ENCODE results near the gene STMN3. TPM values are rescaled to one million over a fixed set of nuclear protein-coding genes. Genes with fewer than 3 reads are reported as not detected.

STMN3 gene
- 10 to 100 TPM; 42.1 to 45.6 TPM for total RNA-seq

DNA sequence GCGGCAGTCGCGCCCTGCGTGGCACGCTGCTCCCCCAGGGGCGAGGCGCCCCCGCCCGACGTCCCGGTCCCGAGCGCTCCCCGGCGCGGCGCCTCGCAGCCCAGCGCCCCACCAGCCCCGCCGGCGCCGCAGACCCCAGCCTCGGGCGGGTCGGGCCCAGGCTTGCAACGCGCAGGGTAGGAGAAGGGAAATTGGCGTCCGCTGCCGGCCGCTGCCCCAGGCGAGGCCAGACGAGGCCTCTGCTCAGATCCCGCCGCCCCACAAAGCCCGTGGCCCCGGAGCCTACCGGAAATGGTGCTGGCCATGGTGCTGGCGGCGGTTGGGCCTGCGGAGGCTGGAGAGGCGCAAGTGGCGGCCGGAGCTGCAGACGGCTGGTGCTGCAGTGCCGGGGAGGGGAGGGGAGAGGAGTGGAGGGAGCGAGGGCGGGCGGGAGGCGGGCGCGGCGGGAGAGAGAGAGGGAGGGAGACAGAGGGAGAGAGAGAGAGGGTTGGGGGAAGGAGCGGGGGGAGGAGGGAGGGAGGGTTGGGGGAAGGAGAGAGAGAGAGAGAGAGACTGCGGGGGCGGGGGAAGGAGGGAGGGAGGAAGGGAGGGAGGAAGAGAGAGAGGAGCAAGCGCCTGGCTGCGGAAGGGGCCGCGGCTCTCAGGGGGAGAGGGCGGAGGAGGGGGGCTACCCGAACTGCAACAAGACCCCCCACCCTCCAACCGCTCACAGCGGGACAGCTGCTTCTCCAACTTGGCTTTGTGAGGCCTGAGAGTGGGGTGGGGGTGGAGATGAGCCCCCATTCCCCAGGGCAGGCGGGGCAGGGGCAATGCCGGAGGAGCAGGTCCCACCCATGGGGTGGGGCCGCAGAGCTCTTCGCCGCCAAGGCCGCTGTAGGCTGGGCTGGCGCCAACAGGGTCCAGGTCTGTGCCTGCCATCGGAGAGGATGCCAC is at the start of gene STMN3:
STMN3 (minus strand) TSS at position 384 of the 933 bp plus-strand sequence; CDS start at position 305, 79 bp downstream.
- DNase-seq, result peak; percentile 83
- Mint-ChIP-seq H3K4me3 (peak within 1 kb of the TSS; percentile 85), H3K27me3 (peaks cover 9% of the 10 kb centered on the region), H3K36me3 (no peaks in the 10 kb centered on the region), H3K9me3 (no peaks in the 10 kb centered on the region), H3K27ac (peak within 1 kb of the TSS; percentile 56), H3K4me1 (peaks cover 12% of the 10 kb centered on the region)
- peak; percentile 43 for ATAC-seq (ENCODE audit: low read depth)
- POLR2A ChIA-PET, result interaction anchor here (0.5 to 1.5 kb wide), 3 partner anchors 8 to 19 kb away, joined by 3 to 7 read pairs (median 4); no protein-coding TSS in a partner anchor

DNA sequence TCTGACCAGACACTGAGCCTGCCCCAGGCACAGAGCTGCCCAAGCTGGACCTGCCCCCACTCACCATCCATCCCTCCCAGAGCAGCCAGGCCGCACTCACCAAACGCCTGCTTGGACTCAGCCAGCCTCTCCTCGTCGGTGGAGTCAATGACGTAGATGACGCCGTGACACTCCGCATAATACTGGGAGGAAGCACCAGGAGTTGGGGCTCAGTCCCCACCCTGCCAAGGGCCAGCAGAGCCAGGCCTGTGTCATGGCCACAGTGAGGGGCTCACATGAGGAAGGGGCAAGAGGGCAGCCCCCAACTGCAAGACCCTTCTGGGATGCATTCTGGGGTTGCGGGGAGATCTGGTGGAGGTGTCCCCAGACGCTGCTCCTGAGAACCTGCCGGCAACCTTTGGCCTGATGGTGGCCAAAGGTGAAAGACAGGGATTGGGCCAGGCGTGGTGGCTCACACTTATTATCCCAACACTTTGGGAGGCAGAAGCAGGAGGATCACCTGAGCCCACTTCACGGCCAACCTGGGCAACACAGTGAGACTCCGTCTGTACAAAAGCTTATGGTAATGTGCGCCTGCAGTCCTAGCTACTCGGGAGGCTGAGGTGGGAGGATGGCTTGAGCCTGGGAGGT is 48.9 kb upstream of the STMN3 start:
- POLR2A ChIA-PET, result interaction anchor here (0.7 kb wide), 1 partner anchor 181 kb away, joined by 3 read pairs; no protein-coding TSS in a partner anchor
- H3K4me1 Mint-ChIP-seq, result peaks cover 12% of the 10 kb centered on the region
- no peak overlapping the region for H3K4me3 Mint-ChIP-seq
- H3K36me3 Mint-ChIP-seq, result peaks cover 8% of the 10 kb centered on the region
- H3K27me3 Mint-ChIP-seq, result no peaks in the 10 kb centered on the region
- no peak for DNase-seq
- H3K27ac Mint-ChIP-seq, result peak overlapping the region; percentile 16
- H3K9me3 Mint-ChIP-seq, result no peaks in the 10 kb centered on the region
- ATAC-seq (ENCODE audit: low read depth), result no peak

DNA sequence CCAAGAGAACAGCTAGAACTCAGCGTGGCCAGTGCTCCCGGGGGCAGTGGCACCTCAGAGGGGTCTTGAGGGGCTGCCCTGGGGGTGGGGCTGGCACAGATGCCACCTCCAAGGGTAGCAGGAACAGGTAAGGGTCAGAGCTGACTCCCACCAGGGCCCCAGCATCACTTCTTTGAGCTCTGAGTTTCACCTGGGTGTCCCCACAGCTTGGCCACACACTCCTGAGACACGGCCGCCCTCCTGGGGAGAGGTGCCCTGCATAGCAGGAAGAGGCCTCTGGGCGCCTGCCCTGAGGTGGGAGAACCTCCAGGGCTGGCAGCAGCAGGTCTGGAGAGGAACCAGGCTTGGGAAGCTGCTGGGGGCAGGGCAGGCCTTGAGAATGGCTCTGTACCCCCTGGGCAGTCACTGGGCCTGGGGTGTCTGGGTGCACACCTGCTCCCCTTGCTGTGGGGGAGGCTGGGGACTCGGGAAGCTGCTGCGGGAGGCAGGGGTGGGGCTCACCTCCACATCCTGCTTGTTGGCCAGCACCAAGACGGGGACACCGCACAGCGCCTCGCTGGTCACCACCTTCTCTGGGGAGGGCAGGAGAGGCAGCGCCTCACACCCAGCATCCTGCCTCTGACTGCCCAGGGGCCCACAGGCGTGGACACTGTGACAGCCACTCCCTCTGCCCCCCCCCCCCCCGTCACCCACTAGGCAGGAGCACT is 48.3 kb upstream of the STMN3 start:
- no peak for ATAC-seq (ENCODE audit: low read depth)
- H3K27me3 Mint-ChIP-seq, result no peaks in the 10 kb centered on the region
- no peak overlapping the region for H3K27ac Mint-ChIP-seq
- H3K36me3 Mint-ChIP-seq, result peaks cover 3% of the 10 kb centered on the region
- peaks cover 8% of the 10 kb centered on the region for H3K4me1 Mint-ChIP-seq
- POLR2A ChIA-PET, result interaction anchor here (0.7 kb wide), 1 partner anchor 180 kb away, joined by 3 read pairs; no protein-coding TSS in a partner anchor
- DNase-seq, result peak; percentile 35
- H3K4me3 Mint-ChIP-seq, result no peak overlapping the region
- H3K9me3 Mint-ChIP-seq, result no peaks in the 10 kb centered on the region

DNA sequence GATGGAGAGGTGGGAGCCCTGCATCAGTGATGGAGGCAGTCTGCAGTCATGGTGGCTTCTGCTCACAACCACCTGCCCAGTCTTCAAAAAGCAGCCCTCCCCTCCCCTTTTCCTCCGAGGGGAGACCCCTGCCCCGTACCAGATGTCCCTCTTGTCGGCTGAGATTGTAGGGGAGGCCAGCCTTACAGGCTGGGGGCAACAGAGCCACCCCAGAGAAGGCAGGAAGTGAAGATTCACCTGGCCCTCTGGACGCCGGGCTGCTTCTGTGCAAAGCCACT is 47.8 kb upstream of the STMN3 start:
- ATAC-seq (ENCODE audit: low read depth) (no peak), DNase-seq (no peak)
- Mint-ChIP-seq H3K4me3 (no peak overlapping the region), H3K27ac (no peak overlapping the region), H3K4me1 (peaks cover 8% of the 10 kb centered on the region), H3K9me3 (no peaks in the 10 kb centered on the region), H3K27me3 (no peaks in the 10 kb centered on the region), H3K36me3 (peaks cover 5% of the 10 kb centered on the region)
- POLR2A ChIA-PET, result no interaction called here

DNA sequence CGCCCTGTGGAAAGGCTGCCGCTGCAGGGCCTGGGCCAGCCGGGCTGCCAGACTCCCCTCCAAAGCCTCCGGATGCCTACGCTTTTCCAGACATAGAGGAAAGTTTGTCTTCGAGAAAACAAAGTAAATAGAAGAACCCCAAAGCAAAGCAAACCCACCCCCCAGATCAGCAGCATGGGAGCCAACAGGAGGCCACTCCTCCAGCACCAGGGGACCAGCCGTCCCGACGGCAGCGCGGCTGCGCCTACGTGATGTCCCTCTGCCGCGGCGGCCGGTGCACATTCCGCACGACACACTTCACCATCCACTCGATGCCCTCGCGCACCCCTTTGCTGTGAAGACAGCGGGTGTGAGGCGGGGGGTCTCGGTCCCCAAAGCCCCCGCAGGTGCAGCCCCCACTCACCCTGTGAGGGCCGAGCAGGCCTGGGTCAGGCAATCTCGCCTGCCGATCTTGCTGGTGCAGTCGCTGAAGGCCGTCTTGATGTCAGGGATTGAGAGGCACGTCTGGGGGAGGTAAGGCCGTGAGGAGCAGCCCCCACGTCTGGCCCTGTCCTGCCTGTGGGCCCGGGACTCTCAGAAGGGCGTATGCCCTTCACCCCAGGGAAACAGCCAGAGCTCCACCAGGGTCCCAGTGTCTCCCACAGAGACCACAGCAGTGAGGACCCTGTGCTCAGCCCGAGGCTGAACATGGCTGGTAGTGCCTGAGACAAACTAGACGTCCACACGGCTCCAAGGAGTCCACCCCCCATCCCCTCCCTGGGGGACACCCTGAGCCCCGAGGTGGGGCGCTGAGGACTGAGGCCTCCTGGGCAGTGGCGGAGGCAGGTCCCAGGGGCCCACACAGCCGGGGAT is 47.2 kb upstream of the STMN3 start:
- H3K9me3 Mint-ChIP-seq, result no peaks in the 10 kb centered on the region
- DNase-seq (peak; percentile 32), ATAC-seq (ENCODE audit: low read depth) (no peak)
- H3K4me1 Mint-ChIP-seq, result peaks cover 4% of the 10 kb centered on the region
- H3K4me3 Mint-ChIP-seq, result no peak overlapping the region
- POLR2A ChIA-PET, result no interaction called here
- H3K36me3 Mint-ChIP-seq, result peaks cover 5% of the 10 kb centered on the region
- no peaks in the 10 kb centered on the region for H3K27me3 Mint-ChIP-seq
- no peak overlapping the region for H3K27ac Mint-ChIP-seq

DNA sequence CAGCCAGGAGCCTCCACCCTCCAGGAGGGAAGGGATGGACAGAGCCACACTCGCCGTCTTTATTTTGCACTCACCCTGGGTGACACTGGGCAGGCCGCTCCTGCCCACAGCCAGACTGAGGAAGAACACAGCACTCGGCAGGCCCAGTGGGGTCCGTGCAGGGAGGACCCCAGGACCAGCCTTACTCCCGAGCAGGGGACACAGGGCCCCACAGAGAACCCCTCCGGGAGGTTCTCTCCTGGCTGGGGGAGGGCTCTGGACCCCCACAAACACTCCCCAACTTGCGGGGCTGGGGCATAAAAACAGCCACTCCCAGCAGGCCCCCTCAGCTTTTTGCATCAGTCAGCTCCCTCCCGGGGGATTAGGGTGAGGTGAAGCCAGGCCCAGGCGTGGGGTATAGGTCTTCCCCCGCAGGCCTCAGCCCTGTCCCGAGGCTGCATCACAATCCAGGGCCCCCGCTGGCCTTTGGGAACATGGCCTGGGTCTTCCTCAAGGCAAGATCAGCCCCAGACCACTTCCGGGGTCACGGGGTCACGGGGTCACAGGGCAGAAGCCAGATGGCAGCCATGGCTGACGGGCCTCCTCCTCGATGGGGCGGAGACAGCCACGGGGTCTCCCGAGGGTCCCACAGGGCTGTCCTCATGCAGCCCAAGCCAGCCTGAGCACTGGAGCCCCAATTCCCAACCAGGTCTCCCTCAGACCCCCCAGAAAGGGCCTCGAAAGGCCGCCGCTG is 46.4 kb upstream of the STMN3 start:
- peaks cover 3% of the 10 kb centered on the region for H3K4me1 Mint-ChIP-seq
- POLR2A ChIA-PET, result no interaction called here
- no peak overlapping the region for H3K27ac Mint-ChIP-seq
- no peak overlapping the region for H3K4me3 Mint-ChIP-seq
- no peaks in the 10 kb centered on the region for H3K9me3 Mint-ChIP-seq
- DNase-seq, result peak; percentile 30
- no peaks in the 10 kb centered on the region for H3K27me3 Mint-ChIP-seq
- ATAC-seq (ENCODE audit: low read depth), result no peak
- peaks cover 2% of the 10 kb centered on the region for H3K36me3 Mint-ChIP-seq

DNA sequence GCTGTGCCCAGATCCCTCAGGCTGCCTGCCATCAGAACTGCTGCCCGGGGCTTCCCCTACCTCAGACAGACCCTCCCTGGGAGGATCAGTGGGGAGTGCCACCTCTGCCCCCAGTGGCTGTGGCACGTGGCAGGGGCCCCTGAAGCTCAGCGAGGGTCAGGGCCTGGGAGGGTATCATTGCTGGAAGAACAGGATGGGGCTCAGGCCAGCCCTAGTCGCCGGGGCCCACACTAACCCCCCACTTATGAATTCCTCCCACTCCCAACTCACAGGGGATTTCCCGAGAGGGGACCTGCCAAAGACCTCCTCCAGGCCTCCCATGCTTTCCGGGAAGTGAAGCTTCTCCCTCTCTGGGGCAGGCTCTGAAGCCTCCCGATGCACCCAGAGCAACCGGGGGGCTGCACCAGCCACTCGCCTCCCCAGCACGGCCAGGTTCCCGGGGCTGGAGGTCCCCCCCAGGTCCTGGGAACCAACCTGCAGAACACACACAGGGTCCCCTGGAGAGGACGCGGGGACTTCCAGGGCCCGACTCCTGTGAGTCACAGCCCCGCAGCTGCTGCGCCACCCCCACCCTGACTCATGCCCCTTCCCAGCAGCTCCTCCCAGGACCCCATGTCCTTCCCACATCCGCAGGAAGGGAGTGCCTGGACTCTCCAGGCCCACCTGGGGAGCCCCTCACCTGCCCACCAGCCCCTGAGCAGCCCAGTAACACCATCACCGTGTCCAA is 45.7 kb upstream of the STMN3 start:
- POLR2A ChIA-PET, result no interaction called here
- H3K36me3 Mint-ChIP-seq, result peaks cover 2% of the 10 kb centered on the region
- ATAC-seq (ENCODE audit: low read depth) (no peak), DNase-seq (peak; percentile 32)
- H3K9me3 Mint-ChIP-seq, result no peaks in the 10 kb centered on the region
- H3K4me3 Mint-ChIP-seq, result no peak overlapping the region
- H3K4me1 Mint-ChIP-seq, result peaks cover 3% of the 10 kb centered on the region
- H3K27me3 Mint-ChIP-seq, result no peaks in the 10 kb centered on the region
- H3K27ac Mint-ChIP-seq, result no peak overlapping the region

DNA sequence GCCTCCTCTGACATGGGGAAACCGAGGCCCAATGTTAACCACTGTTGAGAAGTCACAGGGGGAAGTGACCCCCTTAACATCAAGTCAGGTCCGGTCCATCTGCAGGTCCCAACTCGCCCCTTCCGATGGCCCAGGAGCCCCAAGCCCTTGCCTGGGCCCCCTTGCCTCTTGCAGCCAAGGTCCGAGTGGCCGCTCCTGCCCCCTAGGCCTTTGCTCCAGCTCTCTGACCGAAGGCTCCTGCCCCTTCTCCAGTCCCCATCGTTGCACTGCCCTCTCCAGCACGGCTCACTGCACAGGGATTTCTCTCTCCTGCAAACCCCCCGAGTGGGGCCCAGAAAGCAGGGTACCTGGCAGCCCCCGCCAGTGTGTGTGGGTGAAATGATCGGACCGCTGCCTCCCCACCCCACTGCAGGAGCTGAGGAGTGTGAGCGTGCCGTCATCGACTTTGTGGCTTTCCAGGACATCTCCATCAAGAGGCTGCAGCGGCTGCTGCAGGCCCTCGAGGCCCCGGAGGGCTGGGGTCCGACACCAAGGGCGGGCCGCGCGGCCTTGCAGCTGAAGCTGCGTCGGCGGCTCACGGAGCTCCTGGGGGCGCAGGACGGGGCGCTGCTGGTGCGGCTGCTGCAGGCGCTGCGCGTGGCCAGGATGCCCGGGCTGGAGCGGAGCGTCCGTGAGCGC is 44.8 kb upstream of the STMN3 start:
- ATAC-seq (ENCODE audit: low read depth) (no peak), DNase-seq (no peak)
- Mint-ChIP-seq H3K4me3 (no peak overlapping the region), H3K27ac (no peak overlapping the region), H3K27me3 (no peaks in the 10 kb centered on the region), H3K36me3 (peaks cover 5% of the 10 kb centered on the region), H3K4me1 (peaks cover 5% of the 10 kb centered on the region), H3K9me3 (no peaks in the 10 kb centered on the region)
- POLR2A ChIA-PET, result interaction anchor here (0.8 to 2.6 kb wide), 2 partner anchors 9 to 160 kb away, joined by 3 to 16 read pairs; partner anchors contain the start of genes ARFRP1 and ZGPAT

DNA sequence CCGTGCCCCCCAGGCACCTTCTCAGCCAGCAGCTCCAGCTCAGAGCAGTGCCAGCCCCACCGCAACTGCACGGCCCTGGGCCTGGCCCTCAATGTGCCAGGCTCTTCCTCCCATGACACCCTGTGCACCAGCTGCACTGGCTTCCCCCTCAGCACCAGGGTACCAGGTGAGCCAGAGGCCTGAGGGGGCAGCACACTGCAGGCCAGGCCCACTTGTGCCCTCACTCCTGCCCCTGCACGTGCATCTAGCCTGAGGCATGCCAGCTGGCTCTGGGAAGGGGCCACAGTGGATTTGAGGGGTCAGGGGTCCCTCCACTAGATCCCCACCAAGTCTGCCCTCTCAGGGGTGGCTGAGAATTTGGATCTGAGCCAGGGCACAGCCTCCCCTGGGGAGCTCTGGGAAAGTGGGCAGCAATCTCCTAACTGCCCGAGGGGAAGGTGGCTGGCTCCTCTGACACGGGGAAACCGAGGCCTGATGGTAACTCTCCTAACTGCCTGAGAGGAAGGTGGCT is 44.2 kb upstream of the STMN3 start:
- POLR2A ChIA-PET, result interaction anchor here (0.8 to 2.6 kb wide), 2 partner anchors 10 to 159 kb away, joined by 3 to 16 read pairs; partner anchors contain the start of genes ARFRP1 and ZGPAT
- Mint-ChIP-seq H3K27me3 (no peaks in the 10 kb centered on the region), H3K36me3 (peaks cover 5% of the 10 kb centered on the region), H3K27ac (no peak overlapping the region), H3K4me3 (no peak overlapping the region), H3K4me1 (peaks cover 5% of the 10 kb centered on the region), H3K9me3 (no peaks in the 10 kb centered on the region)
- ATAC-seq (ENCODE audit: low read depth), result no peak
- no peak for DNase-seq

DNA sequence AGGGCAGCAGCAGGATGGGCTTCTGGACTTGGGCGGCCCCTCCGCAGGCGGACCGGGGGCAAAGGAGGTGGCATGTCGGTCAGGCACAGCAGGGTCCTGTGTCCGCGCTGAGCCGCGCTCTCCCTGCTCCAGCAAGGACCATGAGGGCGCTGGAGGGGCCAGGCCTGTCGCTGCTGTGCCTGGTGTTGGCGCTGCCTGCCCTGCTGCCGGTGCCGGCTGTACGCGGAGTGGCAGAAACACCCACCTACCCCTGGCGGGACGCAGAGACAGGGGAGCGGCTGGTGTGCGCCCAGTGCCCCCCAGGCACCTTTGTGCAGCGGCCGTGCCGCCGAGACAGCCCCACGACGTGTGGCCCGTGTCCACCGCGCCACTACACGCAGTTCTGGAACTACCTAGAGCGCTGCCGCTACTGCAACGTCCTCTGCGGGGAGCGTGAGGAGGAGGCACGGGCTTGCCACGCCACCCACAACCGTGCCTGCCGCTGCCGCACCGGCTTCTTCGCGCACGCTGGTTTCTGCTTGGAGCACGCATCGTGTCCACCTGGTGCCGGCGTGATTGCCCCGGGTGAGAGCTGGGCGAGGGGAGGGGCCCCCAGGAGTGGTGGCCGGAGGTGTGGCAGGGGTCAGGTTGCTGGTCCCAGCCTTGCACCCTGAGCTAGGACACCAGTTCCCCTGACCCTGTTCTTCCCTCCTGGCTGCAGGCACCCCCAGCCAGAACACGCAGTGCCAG is 43.6 kb upstream of the STMN3 start, which contains the start of gene TNFRSF6B:
TNFRSF6B (plus strand) TSS at position 25 of the 729 bp plus-strand sequence; CDS start at position 141, 116 bp downstream.
- no peak for DNase-seq
- peak; percentile 6 for ATAC-seq (ENCODE audit: low read depth)

More for the DNA sequence above, 43.6 kb upstream of the STMN3 start, which contains the start of gene TNFRSF6B:
- no peak within 1 kb of the TSS for H3K4me3 Mint-ChIP-seq
- H3K9me3 Mint-ChIP-seq, result no peaks in the 10 kb centered on the region
- H3K27ac Mint-ChIP-seq, result peak within 1 kb of the TSS; percentile 58
- POLR2A ChIA-PET, result interaction anchor here (0.8 to 2.6 kb wide), 4 partner anchors 11 to 159 kb away, joined by 3 to 16 read pairs (median 4); partner anchors contain the start of genes ARFRP1, GMEB2, RTEL1 and ZGPAT
- H3K36me3 Mint-ChIP-seq, result peaks cover 5% of the 10 kb centered on the region
- H3K27me3 Mint-ChIP-seq, result no peaks in the 10 kb centered on the region
- peaks cover 5% of the 10 kb centered on the region for H3K4me1 Mint-ChIP-seq

All from activated naive CD8-positive, alpha-beta T cell treated with anti-CD3 and anti-CD28 coated beads, Interleukin-2, amount 10 ng/mL, durations not matched to agents 7 days and 5 days (primary cell).